NCI-H1105 (cell line): Measurements from ENCODE around the gene MAGI2.

Experiments used
- DNase-seq: peaks from one replicate; lab custom pipeline; 2025; lab: John Stamatoyannopoulos, UW

MAGI2 gene

GRCh38 chr7:79376299-79377025 is 77.0 kb downstream of the MAGI2 start:
- no peak for DNase-seq

DNA sequence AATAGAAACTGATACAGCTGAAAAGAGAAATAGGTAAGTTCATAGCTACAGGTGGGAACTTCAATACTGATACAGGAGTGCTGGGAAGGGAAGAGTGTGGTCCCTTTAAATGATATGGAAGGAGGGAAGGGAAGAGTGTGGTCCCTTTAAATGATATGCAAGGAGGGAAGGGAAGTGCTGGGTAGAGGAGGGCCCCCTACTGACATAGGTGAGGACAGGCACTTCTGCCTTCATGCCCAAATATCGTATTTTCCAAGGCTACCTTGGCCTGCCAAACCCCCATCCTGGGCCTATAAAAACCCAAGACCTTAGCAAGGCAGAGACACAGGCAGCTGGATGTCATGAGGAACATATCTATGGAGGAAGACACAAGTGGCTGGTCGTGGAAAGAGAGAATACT is 92.3 kb downstream of the MAGI2 start:
- DNase-seq, result no peak

- DNase-seq, result no peak
These were observed 93.6 kb downstream of the MAGI2 start for GRCh38 chr7:79359827-79360226.

GRCh38 chr7:79357101-79357500 is 96.4 kb downstream of the MAGI2 start:
- no peak for DNase-seq

DNA sequence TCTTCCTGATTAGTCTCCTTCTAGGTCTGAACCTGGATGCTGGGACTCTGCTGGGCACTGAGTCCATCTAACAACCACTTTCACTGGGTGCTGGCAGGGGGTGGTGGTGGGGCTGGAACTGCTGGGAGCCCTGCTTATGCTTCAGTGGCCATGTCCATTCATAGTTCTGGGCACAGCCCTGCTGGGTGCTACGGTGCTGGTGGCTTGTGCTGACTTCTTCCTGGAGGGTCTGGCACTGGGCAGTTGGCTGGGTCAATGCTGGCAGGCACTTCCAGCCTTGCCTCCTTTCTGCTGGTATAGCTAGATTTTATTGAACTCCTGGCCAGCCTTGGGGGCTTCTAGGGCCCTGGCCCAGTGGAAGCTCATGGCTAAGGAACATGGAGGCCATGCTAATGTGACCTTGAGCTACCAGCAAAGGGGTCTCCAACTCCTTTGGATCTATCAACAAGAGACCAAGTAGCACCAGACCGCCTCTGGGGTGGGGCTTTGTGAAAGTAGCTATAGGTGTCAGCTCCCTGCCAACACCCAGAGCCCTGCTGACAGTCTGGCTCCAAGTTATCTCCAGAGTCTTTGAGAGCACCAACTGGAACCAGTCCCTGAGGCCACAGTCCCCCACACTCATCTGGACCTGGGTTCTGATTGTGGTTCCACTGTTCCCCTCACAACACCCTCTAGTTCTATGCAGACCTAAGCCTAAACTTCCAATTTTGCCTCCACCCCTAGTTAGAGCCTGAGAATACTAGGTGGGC is 99.6 kb downstream of the MAGI2 start:
- no peak for DNase-seq

GRCh38 chr7:79352323-79352722 is 101.1 kb downstream of the MAGI2 start:
- no peak for DNase-seq

DNA sequence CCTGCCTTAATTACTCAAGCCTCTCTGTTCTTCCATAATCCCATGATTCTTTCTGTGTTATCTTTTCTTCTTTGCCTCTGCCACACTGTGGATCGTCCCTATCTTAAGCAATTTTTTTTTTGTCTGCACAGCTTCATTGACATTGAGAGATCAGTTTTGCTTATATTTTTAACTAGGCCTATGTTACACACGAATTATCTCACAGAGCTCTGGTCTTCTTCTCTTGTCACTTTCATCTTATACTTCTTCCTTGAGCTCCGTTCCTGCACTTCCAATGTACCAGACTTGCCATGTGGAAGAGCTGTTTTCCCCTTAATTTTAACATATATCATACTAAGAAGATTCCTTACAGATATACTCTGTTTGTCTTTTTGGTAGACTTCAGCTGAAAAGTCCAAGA is 106.1 kb downstream of the MAGI2 start:
- no peak for DNase-seq

DNA sequence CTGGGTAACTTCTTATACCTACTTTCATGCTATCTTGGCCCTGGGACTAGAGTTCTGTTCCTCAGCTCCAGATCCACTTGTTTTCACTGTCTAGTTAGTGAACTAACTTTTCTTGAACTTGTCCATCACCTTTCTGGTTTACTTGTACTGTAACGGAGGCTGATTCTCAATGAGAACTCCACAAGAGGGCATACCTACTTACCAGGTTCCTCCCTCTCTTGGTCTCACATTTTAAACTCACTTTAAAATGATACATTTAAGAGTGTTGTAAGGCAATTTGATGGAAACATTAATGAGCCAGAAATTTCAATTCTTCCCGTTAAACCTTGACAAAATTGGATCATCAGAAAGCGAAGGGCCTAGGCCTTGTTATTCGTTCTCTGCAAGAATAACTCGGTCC is 111.6 kb downstream of the MAGI2 start:
- DNase-seq, result no peak

- DNase-seq, result no peak
These were observed 113.3 kb downstream of the MAGI2 start for GRCh38 chr7:79340212-79340611.

DNA sequence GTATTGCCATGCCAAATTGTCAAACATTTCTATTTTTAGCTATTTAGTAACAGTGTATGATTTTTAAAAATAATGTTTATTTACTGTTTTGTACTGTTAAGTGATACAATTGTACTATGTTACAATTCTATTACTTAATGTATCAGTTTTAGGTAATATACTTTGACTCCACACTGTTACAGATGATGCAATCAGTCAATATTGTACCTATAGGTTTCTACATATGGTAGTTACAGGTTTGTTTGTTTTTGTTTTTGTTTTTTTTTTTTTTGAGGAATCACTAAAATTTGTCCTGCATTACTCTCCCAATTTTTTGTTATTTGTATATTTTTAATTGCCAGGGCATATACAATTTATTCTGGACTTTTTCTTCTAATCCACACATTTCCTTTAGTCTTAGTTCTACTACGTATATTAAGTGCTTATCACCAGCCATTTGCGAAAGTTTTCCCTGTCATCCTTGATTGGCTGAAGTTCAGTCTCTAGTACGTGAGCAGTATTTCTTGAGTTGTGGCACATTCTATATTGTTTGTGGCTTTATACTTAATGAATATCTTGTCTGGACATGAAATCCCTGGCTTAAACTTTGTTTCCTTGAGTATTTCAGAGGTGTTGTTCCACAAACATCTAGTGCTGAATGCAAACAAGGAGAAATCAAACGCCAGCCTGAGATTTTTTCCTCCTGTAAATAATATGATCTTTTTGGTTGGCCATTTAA is 114.1 kb downstream of the MAGI2 start:
- no peak for DNase-seq

DNA sequence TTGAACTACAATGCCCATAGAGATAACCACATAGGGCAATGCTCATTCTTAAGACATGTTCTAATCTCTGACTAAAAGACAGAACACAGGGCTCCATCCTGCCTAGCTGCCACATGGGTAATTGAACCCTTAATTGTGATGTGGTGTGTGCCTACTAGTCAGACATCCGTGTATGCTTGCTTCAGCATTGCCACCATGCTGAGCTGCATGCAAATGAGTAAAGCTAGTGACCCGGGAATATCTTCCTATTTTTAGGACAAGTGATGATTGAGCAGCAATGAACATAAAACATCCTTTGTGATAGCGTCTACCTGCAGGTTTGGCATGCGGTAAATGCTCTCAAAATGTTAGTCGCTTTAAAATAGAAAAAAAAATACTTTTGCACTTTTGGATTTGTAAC is 115.8 kb downstream of the MAGI2 start:
- DNase-seq, result no peak

GRCh38 chr7:79334841-79335240 is 118.6 kb downstream of the MAGI2 start:
- DNase-seq, result no peak

DNA sequence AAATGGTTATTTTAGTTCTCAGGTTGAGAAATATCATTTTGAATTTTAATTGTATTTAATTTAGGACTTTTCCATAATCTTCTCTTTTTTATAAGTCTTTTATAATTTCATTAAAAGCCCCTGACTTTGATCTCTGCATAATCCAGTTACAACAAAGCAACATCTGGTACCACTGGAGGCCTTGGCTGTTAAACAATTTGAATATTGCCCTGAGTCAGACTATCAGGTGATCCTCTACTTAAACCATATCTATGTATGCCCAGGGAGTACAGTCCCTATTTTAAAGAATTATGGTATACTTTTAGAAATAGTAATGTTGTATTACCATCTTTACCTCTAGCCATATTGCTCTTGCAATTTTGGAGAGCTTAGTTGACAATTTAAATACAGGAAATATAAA is 119.1 kb downstream of the MAGI2 start:
- no peak for DNase-seq

DNA sequence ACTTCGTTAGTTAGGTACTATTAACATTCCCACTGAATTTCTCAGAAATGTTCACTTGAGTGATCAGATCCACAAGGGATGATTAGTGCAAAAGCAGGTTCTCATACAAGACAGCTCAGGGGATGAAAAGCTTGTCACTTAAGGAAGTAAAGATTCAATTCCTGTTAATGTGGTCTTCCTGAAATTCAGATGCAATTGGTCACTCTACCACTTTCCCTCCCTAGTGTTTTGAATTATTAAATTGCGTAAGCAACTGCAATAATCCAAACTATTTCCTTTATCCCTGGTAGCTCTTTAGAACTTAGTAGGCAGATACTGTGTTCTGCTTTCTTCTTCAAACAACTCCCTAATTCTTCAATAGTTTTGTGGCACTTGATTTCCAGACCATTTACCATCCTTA is 121.4 kb downstream of the MAGI2 start:
- no peak for DNase-seq

DNA sequence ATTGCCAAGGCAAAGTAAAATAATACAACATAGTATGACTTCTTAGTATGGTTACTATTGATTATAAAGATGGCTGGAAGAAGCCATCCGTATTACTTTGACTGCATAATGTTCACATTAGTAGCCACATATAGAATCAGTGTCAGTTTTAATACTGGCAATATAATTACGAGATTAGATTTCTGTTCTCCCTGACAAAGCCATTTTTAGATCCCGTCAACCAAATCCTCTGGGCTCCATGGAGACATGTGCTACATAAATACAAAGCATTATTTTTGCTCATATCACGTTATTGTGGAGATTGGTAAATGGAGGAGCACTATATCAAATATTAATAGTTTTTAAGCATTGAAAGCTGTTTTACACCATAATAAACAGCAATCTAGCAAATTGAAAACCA is 124.0 kb downstream of the MAGI2 start:
- DNase-seq, result no peak

DNA sequence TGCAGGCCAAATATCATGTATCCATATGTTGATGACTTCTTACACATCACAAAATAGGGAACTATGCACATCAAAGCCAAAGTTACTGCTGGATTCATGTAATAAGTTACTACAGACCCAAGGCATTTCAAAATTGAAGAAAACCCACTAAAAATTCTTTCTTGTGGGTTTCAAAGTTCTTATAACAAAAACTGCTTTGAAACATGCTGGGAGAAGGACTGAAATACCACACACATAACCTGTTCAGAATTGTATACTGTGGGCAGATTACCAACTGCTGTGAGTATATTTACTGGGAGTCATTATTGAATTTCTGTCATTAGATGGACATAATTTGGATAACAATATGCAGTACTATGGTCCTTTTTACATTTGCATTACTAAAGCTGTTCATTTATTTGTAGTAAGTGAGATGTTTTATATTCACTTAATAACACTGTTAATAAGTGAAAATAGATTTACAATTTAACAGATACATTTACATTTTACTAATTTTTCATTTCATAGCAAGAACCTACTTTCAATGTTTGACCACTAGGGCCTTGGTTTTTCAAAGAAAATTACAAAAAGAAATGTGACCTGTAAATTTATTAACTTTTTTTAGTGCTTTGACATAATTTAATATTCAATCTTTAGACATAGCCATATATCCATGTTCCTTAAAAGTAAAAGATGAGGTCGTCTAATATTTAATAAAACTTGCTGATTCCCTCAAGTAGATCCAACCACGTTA is 132.6 kb downstream of the MAGI2 start:
- no peak for DNase-seq

DNA sequence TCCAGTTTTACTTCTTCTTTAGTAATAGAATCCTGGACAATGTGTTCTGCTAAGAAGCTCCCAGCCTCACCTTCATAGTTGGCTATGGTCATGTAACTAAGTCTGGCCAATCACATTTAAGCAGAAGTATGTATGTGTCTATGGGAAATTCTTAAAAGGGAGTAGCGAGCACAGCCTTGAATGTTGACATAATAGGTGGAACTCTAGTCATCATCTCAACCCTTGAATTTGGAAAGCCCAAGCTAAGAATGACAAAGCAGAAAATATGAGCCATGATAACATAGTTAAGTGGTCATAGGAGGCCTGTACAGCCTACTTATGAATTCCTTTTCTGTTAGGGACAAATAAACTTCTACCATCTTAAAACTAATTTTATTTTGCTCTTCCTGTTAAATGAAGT is 134.1 kb downstream of the MAGI2 start:
- DNase-seq, result no peak

GRCh38 chr7:79317728-79318127 is 135.7 kb downstream of the MAGI2 start:
- no peak for DNase-seq

DNA sequence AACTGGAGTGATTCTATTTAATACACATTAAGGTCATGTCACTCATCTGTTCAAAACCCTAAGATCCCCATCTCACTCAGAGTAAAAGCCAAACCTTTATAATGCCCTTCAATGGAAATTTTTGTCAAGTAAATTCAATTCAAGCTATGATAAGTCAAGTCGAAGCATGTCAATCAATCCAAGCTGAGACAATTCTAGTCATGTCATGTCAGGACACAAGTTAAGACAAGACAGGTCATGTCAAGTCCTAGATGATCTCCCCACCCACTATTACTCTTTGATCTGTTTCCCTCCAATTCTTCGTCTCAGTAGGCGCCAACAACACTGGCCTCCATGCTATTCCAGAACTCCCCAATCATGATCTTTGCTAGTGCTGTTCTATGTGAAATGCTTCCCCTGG is 141.4 kb downstream of the MAGI2 start:
- no peak for DNase-seq

DNA sequence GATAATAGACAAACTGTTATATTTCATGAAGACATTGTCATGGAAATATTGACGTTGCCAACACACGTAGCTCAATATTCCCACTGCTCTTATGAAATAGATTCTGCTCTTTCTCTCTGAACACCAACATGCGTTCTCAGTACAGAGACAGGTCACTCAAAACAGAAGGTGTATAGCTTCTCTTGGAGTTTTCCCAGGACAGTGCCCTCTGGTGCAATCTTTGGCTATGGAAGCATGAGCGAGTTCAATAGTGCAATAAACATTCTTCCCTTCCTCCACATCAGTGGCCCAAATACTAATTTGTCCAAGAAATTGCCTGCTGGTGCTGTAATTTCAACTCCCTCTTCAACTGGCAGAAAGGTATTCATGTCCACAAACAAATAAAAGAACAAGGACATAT is 145.3 kb downstream of the MAGI2 start:
- no peak for DNase-seq

DNA sequence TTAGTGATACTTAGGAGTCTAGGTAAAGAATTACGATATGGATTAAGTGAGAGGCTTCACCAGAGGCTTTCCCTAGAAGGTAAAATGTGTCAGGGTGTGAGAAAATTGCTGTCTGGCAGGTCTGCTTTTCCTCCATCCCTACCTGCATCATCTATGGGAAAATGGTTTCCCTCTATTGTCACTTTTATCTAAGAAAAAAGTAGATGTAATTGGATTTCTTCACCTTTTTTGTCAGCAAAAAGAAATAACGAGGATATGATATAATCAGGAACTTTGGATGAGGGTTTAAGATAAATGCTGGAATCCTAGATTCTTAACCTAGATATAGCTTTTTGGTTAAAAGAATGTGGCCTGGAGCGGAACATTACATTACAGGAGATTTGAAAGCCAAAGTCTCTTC is 146.1 kb downstream of the MAGI2 start:
- DNase-seq, result no peak

- no peak for DNase-seq
These were observed 148.8 kb downstream of the MAGI2 start for GRCh38 chr7:79304711-79305110.
